Measurements from ENCODE around the gene SLMAP. TPM values are rescaled to one million over a fixed set of nuclear protein-coding genes. Genes with fewer than 3 reads are reported as not detected.

SLMAP gene
- total RNA-seq, 1 experiment from 2014 or later = 79.5 TPM

- Mint-ChIP-seq H3K4me1 (peaks cover 33% of the 10 kb centered on the region), H3K27ac (no peak overlapping the region; the same call in 1 of the 2 replicates), H3K9me3 (no peaks in the 10 kb centered on the region), H3K27me3 (ENCODE audit: low read depth) (no peaks in the 10 kb centered on the region), H3K4me3 (no peak overlapping the region), H3K36me3 (no peaks in the 10 kb centered on the region)
- peak; percentile 67 for ATAC-seq
- TF ChIP-seq TEAD4 (CRISPR knock-in tag; IDR thresholded peaks at IDR 0.05) = no peak
- no peak for TF ChIP-seq IRF2 (CRISPR knock-in tag; IDR thresholded peaks at IDR 0.05; ENCODE audit: borderline replicate concordance, low read depth)
- no peak for TF ChIP-seq OVOL2 (CRISPR knock-in tag; IDR thresholded peaks at IDR 0.05; ENCODE audit: borderline replicate concordance)
- TF ChIP-seq FOXP1 (CRISPR knock-in tag; IDR thresholded peaks at IDR 0.05; ENCODE audit: borderline replicate concordance) = no peak
- TF ChIP-seq ZNF281 (CRISPR knock-in tag; IDR thresholded peaks at IDR 0.05) = no peak
- no peak for TF ChIP-seq NFATC4 (CRISPR knock-in tag; IDR thresholded peaks at IDR 0.05)
- TF ChIP-seq MYBL2 (CRISPR knock-in tag; IDR thresholded peaks at IDR 0.05) = no peak
- no peak for TF ChIP-seq ETV6 (CRISPR knock-in tag; IDR thresholded peaks at IDR 0.05)
- no peak for TF ChIP-seq ZMAT4 (CRISPR knock-in tag; IDR thresholded peaks at IDR 0.05)
- no peak for TF ChIP-seq GRHL2 (CRISPR knock-in tag; IDR thresholded peaks at IDR 0.05; ENCODE audit: insufficient replicate concordance, severe bottlenecking)
- no peak for TF ChIP-seq ELF4 (CRISPR knock-in tag; IDR thresholded peaks at IDR 0.05; ENCODE audit: low read depth)
- TF ChIP-seq CREM (CRISPR knock-in tag; IDR thresholded peaks at IDR 0.05) = no peak
- CTCF ChIA-PET = interaction anchor here (0.8 kb wide), 1 partner anchor 17 kb away, joined by 3 read pairs; no protein-coding TSS in a partner anchor
- DNase-seq (ENCODE audit: low spot score) = no peak
- POLR2A ChIA-PET = no interaction called here
Measured at GRCh38 chr3:57809609-57809968, 53.5 kb downstream of the SLMAP start.

- DNase-seq (ENCODE audit: low spot score) = no peak
- ChIA-PET POLR2A (no interaction called here), CTCF (interaction anchor here (0.8 kb wide), 1 partner anchor 16 kb away, joined by 3 read pairs; no protein-coding TSS in a partner anchor)
- no peak overlapping the region for H3K27ac Mint-ChIP-seq
- H3K4me3 Mint-ChIP-seq = no peak overlapping the region
- no peaks in the 10 kb centered on the region for H3K9me3 Mint-ChIP-seq
- H3K4me1 Mint-ChIP-seq = peaks cover 34% of the 10 kb centered on the region
- no peak; the same call in 1 of the 2 replicates for ATAC-seq
- no peaks in the 10 kb centered on the region for H3K27me3 Mint-ChIP-seq (ENCODE audit: low read depth)
- H3K36me3 Mint-ChIP-seq = no peaks in the 10 kb centered on the region
- no peak for TF ChIP-seq RELA (CRISPR knock-in tag; IDR thresholded peaks at IDR 0.05; ENCODE audit: borderline replicate concordance)
- no peak for TF ChIP-seq AR (CRISPR knock-in tag; IDR thresholded peaks at IDR 0.05)
- no peak for TF ChIP-seq ZSCAN18 (CRISPR knock-in tag; IDR thresholded peaks at IDR 0.05)
- no peak for TF ChIP-seq ZMAT4 (CRISPR knock-in tag; IDR thresholded peaks at IDR 0.05)
- TF ChIP-seq IRF2 (CRISPR knock-in tag; IDR thresholded peaks at IDR 0.05; ENCODE audit: borderline replicate concordance, low read depth) = no peak
- TF ChIP-seq ZNF138 (CRISPR knock-in tag; conservative IDR thresholded peaks at IDR 0.05) = no peak
- TF ChIP-seq E2F1 (CRISPR knock-in tag; IDR thresholded peaks at IDR 0.05) = no peak
- TF ChIP-seq HMGA2 (CRISPR knock-in tag; IDR thresholded peaks at IDR 0.05) = no peak
- no peak for TF ChIP-seq CTCF (IDR thresholded peaks at IDR 0.05)
- TF ChIP-seq FOXP1 (CRISPR knock-in tag; IDR thresholded peaks at IDR 0.05; ENCODE audit: borderline replicate concordance) = no peak
- no peak for TF ChIP-seq NR1H2 (CRISPR knock-in tag; IDR thresholded peaks at IDR 0.05)
- no peak for TF ChIP-seq ZBTB21 (CRISPR knock-in tag; IDR thresholded peaks at IDR 0.05; ENCODE audit: borderline replicate concordance)
- TF ChIP-seq ZNF512 (CRISPR knock-in tag; IDR thresholded peaks at IDR 0.05; ENCODE audit: borderline replicate concordance) = no peak
- no peak for TF ChIP-seq ELF4 (CRISPR knock-in tag; IDR thresholded peaks at IDR 0.05; ENCODE audit: low read depth)
- no peak for TF ChIP-seq ZNF423 (CRISPR knock-in tag; IDR thresholded peaks at IDR 0.05)
Measured at GRCh38 chr3:57810048-57810447, 53.9 kb downstream of the SLMAP start.

All from WTC11 (cell line).